H9 (cell line): ENCODE data around the gene POU6F2. TPM values are rescaled to one million over a fixed set of nuclear protein-coding genes. Genes with fewer than 3 reads are reported as not detected.

Experiments used
- DNase-seq: peaks from one replicate; pipeline ENCODE4 v3.0.0-alpha.2; 2017
- H2AFZ ChIP-seq: one replicate; pipeline ENCODE4 v1.6.1; 2013; ENCODE audit warnings: mild to moderate bottlenecking, low read length, control low read depth, moderate library complexity
- H2AK5ac ChIP-seq: 2 replicates; pipeline ENCODE4 v1.6.1; 2013; ENCODE audit warnings: low read length, control low read depth, mixed read lengths; ENCODE audit not compliant: insufficient read length
- H2BK120ac ChIP-seq: one replicate; pipeline ENCODE4 v1.6.1; 2013; ENCODE audit warnings: low read depth, mild to moderate bottlenecking, low read length, control low read depth, inconsistent platforms; ENCODE audit not compliant: poor library complexity, severe bottlenecking
- H2BK12ac ChIP-seq: 2 replicates; pipeline ENCODE4 v1.6.1; 2013; ENCODE audit warnings: low read length, control low read depth, mixed read lengths, low read depth; ENCODE audit not compliant: insufficient read length
- H2BK15ac ChIP-seq: 2 replicates; pipeline ENCODE4 v1.6.1; 2013; ENCODE audit warnings: low read depth, low read length, control low read depth
- H2BK20ac ChIP-seq: one replicate; pipeline ENCODE4 v1.6.1; 2013; ENCODE audit warnings: low read depth, mild to moderate bottlenecking, low read length, control low read depth, inconsistent platforms; ENCODE audit not compliant: poor library complexity, severe bottlenecking
- H2BK5ac ChIP-seq: 2 replicates; pipeline ENCODE4 v1.6.1; 2013; ENCODE audit warnings: low read length, control low read depth, mixed read lengths; ENCODE audit not compliant: insufficient read length
- H3K14ac ChIP-seq: 2 replicates; pipeline ENCODE4 v1.6.1; 2013; ENCODE audit warnings: low read length, control low read depth; ENCODE audit not compliant: insufficient read depth
- H3K18ac ChIP-seq: 2 replicates; pipeline ENCODE4 v1.6.1; 2013; ENCODE audit warnings: low read depth, mild to moderate bottlenecking, mixed read lengths, low read length, control low read depth; ENCODE audit not compliant: insufficient read length
- H3K23ac ChIP-seq: 2 replicates; pipeline ENCODE4 v1.6.1; 2013; ENCODE audit warnings: low read length, control low read depth, mixed read lengths, low read depth; ENCODE audit not compliant: insufficient read length
- H3K23me2 ChIP-seq: 2 replicates; pipeline ENCODE4 v1.6.1; 2013; ENCODE audit warnings: low read depth, mild to moderate bottlenecking, mixed read lengths, low read length, control low read depth; ENCODE audit not compliant: insufficient read length, poor library complexity, severe bottlenecking
- H3K27ac ChIP-seq: 2 replicates; pipeline ENCODE4 v1.5.1; 2013; ENCODE audit warnings: low read length, control low read depth, mixed read lengths, low read depth; ENCODE audit not compliant: insufficient read length
- H3K27me3 ChIP-seq: 2 replicates; pipeline ENCODE4 v1.6.1; 2013; ENCODE audit warnings: low read length, control low read depth, inconsistent platforms; ENCODE audit not compliant: insufficient read depth
- H3K4ac ChIP-seq: 2 replicates; pipeline ENCODE4 v1.6.1; 2013; ENCODE audit warnings: low read depth, mild to moderate bottlenecking, control low read depth, inconsistent platforms, low read length, moderate library complexity
- H3K4me1 ChIP-seq: 2 replicates; pipeline ENCODE4 v1.6.1; 2013; ENCODE audit warnings: low read length, control low read depth, inconsistent platforms; ENCODE audit not compliant: insufficient read depth
- H3K4me2 ChIP-seq: 2 replicates; pipeline ENCODE4 v1.6.1; 2013; ENCODE audit warnings: low read length, control low read depth, mixed read lengths; ENCODE audit not compliant: insufficient read length, insufficient read depth
- H3K56ac ChIP-seq: 2 replicates; pipeline ENCODE4 v1.6.1; 2013; ENCODE audit warnings: low read depth, mild to moderate bottlenecking, mixed read lengths, low read length, control low read depth; ENCODE audit not compliant: insufficient read length
- H3K79me1 ChIP-seq: 2 replicates; pipeline ENCODE4 v1.6.1; 2013; ENCODE audit warnings: low read depth, mild to moderate bottlenecking, moderate library complexity, low read length, control low read depth, inconsistent platforms; ENCODE audit not compliant: insufficient read depth, poor library complexity, severe bottlenecking
- H3K79me2 ChIP-seq: 2 replicates; pipeline ENCODE4 v1.6.1; 2013; ENCODE audit warnings: low read length, control low read depth, inconsistent platforms; ENCODE audit not compliant: insufficient read depth
- H3K9ac ChIP-seq: 2 replicates; pipeline ENCODE4 v1.6.1; 2013; ENCODE audit warnings: low read length, control low read depth, mixed read lengths; ENCODE audit not compliant: insufficient read length; ENCODE audit errors: extremely low read depth
- H3K9me3 ChIP-seq: one replicate; pipeline ENCODE4 v1.6.1; 2013; ENCODE audit warnings: low read depth, low read length, inconsistent platforms; ENCODE audit not compliant: control insufficient read depth
- H3T11ph ChIP-seq: one replicate; pipeline ENCODE4 v1.6.1; 2013; ENCODE audit warnings: mild to moderate bottlenecking, low read length, control low read depth, inconsistent platforms
- H4K20me1 ChIP-seq: one replicate; pipeline ENCODE4 v1.6.1; 2013; ENCODE audit not compliant: control insufficient read depth, insufficient read length, insufficient read depth
- H4K5ac ChIP-seq: 2 replicates; pipeline ENCODE4 v1.6.1; 2013; ENCODE audit warnings: low read depth, mild to moderate bottlenecking, mixed read lengths, low read length, control low read depth; ENCODE audit not compliant: insufficient read length
- H4K8ac ChIP-seq: replicated peaks from 2 replicates; pipeline ENCODE4 v1.6.1; 2013; ENCODE audit warnings: low read length, control low read depth, mixed read lengths, low read depth; ENCODE audit not compliant: insufficient read length
- H4K91ac ChIP-seq: 2 replicates; pipeline ENCODE4 v1.6.1; 2013; ENCODE audit warnings: low read depth, mild to moderate bottlenecking, moderate library complexity, mixed read lengths, low read length, control low read depth; ENCODE audit not compliant: insufficient read length
- H3K27ac Mint-ChIP-seq, 3 experiments: 2 replicates in 2 of 3; 3 replicates in 1 of 3; pipeline ENCODE4 v1.8.0; 2020 to 2021; ENCODE audit warnings: mixed read lengths in 3 of 3, mild to moderate bottlenecking in 1 of 3, moderate library complexity in 1 of 3
- H3K27me3 Mint-ChIP-seq: 2 replicates; pipeline ENCODE4 v1.8.0; 2021; ENCODE audit warnings: low read depth, mild to moderate bottlenecking, moderate library complexity, mixed read lengths
- H3K36me3 Mint-ChIP-seq, 3 experiments: 2 replicates in 2 of 3; 3 replicates in 1 of 3; pipeline ENCODE4 v1.8.0; 2020 to 2021; ENCODE audit warnings: low read depth in 3 of 3, mixed read lengths in 3 of 3; ENCODE audit not compliant: insufficient read depth in 1 of 3
- H3K4me1 Mint-ChIP-seq, 2 experiments: 2 replicates each; pipeline ENCODE4 v1.8.0; 2020; ENCODE audit warnings: mixed read lengths in 2 of 2
- H3K4me3 Mint-ChIP-seq, 2 experiments: 2 replicates in 1 of 2; 3 replicates in 1 of 2; pipeline ENCODE4 v1.8.0; 2020 to 2021; ENCODE audit warnings: mild to moderate bottlenecking in 2 of 2, mixed read lengths in 2 of 2, moderate library complexity in 1 of 2
- H3K9me3 Mint-ChIP-seq, 2 experiments: 2 replicates in 1 of 2; 3 replicates in 1 of 2; pipeline ENCODE4 v1.8.0; 2020; ENCODE audit warnings: mild to moderate bottlenecking in 2 of 2, mixed read lengths in 2 of 2, moderate library complexity in 1 of 2
- CTCF ChIP-seq: fragments of 200-600 bp; sonication (generic); conservative IDR thresholded peaks from 3 replicates; pipeline ENCODE4 v1.8.0; 2021; ENCODE audit warnings: antibody characterized with exemption, mild to moderate bottlenecking
- WGBS: extraction: QIAGEN DNeasy Blood & Tissue Kit; methylation state at CpG from one replicate; pipeline ENCODE4 v1.1.7; 2013; ENCODE audit warnings: missing lambda C conversion rate, low lambda C conversion rate, mixed read lengths; ENCODE audit not compliant: insufficient read length; ENCODE audit errors: extremely low coverage; 5-methylcytosine and 5-hydroxymethylcytosine counted together
- total RNA-seq: library from RNA; stranded (reverse); gene quantifications from 2 replicates; pipeline ENCODE4 v1.2.1, GENCODE V29; 2021

POU6F2 gene
- total RNA-seq, 1 experiment from 2014 or later: 1.9 TPM

- no peak overlapping the region for H3K23ac ChIP-seq
- no peaks in the 10 kb centered on the region for H4K20me1 ChIP-seq
- H2BK5ac ChIP-seq: no peak overlapping the region
- H3K18ac ChIP-seq: no peak overlapping the region
- Mint-ChIP-seq H3K9me3 (no peaks in the 10 kb centered on the region), H3K36me3 (no peaks in the 10 kb centered on the region), H3K27me3 (no peaks in the 10 kb centered on the region), H3K27ac (no peak overlapping the region), H3K4me1 (peaks cover 21% of the 10 kb centered on the region in 2 experiments), H3K4me3 (no peak overlapping the region)
- no peak overlapping the region for H2BK15ac ChIP-seq
- H3K14ac ChIP-seq: no peak overlapping the region
- DNase-seq: no peak
- H4K91ac ChIP-seq: no peak overlapping the region
- no peak overlapping the region for H3K4ac ChIP-seq
- H3K27ac ChIP-seq: no peak overlapping the region
- no peaks in the 10 kb centered on the region for H3K79me2 ChIP-seq
- no peak overlapping the region for H2BK20ac ChIP-seq
- no peak overlapping the region for H2BK12ac ChIP-seq
- H3K23me2 ChIP-seq: no peaks in the 10 kb centered on the region
- H2BK120ac ChIP-seq: no peak overlapping the region
- no peak overlapping the region for H2AK5ac ChIP-seq
- H3K4me2 ChIP-seq: no peak overlapping the region
- H3K27me3 ChIP-seq: no peaks in the 10 kb centered on the region
- H2AFZ ChIP-seq: no peak overlapping the region
- H4K8ac ChIP-seq: no peak overlapping the region
- no peaks in the 10 kb centered on the region for H3K9me3 ChIP-seq
- H3K9ac ChIP-seq: no peak overlapping the region
- no peaks in the 10 kb centered on the region for H3K4me1 ChIP-seq
- TF ChIP-seq CTCF: no peak
- H3K56ac ChIP-seq: no peak overlapping the region
- H4K5ac ChIP-seq: no peak overlapping the region
- no peaks in the 10 kb centered on the region for H3K79me1 ChIP-seq
- no CpG with 5 or more reads among the region's 4 CpGs for WGBS
- H3T11ph ChIP-seq: no peak overlapping the region
Measured at GRCh38 chr7:38938589-38938988, 39.1 kb upstream of the POU6F2 start.
